ENCODE data around the gene CCNE1. TPM values are rescaled to one million over a fixed set of nuclear protein-coding genes. Genes with fewer than 3 reads are reported as not detected.

Gene CCNE1
- total and polyA plus RNA-seq, 10 of the 15 experiments (the other 5 are each of a cell fraction or from before 2014, with no cell fraction given), result 6.3 to 44.2 (median 35.8) TPM

- TF ChIP-seq ZNF687 (IDR thresholded peaks at IDR 0.05) (no peak), EP300 (IDR thresholded peaks at IDR 0.05; ENCODE audit: borderline replicate concordance in 1 of 2, control insufficient read depth in 1 of 2, low read depth in 2 of 2, low read length in 2 of 2) (0 out of 4 replicates have a peak, but pooled peaks of 1 of the 2 experiments have one; percentile 34), NFYB (IDR thresholded peaks at IDR 0.05; ENCODE audit: insufficient read depth, low read depth, low read length) (no peak), ZBED1 (IDR thresholded peaks at IDR 0.05; ENCODE audit: borderline replicate concordance) (no peak), CHD4 (IDR thresholded peaks at IDR 0.05) (no peak), GABPA (IDR thresholded peaks at IDR 0.05; ENCODE audit: low read depth) (no peak), CUX1 (IDR thresholded peaks at IDR 0.05; ENCODE audit: insufficient replicate concordance, low read depth, low read length) (no peak), FOS (IDR thresholded peaks at IDR 0.05; ENCODE audit: borderline replicate concordance, extremely low read depth, insufficient read length) (no peak), HSF1 (IDR thresholded peaks at IDR 0.05; ENCODE audit: low read depth, low read length) (no peak), ZBTB11 (CRISPR knock-in tag; IDR thresholded peaks at IDR 0.05) (no peak), RAD51 (IDR thresholded peaks at IDR 0.05) (no peak)
These were observed 25.7 kb downstream of the CCNE1 start (continued) for GRCh38 chr19:29837448-29837981.
